Suprapubic skin (tissue), 4 donors: ENCODE measurements around the gene CYTH1. TPM values are rescaled to one million over a fixed set of nuclear protein-coding genes. Genes with fewer than 3 reads are reported as not detected.

Source experiments
- DNase-seq, 2 donors: peaks; one replicate each; pipeline ENCODE4 v3.0.0-alpha.2; 2019; ENCODE audit warnings: low spot score in 2 of 2
- H3K27ac ChIP-seq: fragments of 200-600 bp; sonication (generic); one replicate; pipeline ENCODE4 v1.5.1; 2019
- H3K27me3 ChIP-seq: fragments of 200-600 bp; sonication (generic); one replicate; pipeline ENCODE4 v1.5.1; 2019
- H3K36me3 ChIP-seq: fragments of 200-600 bp; sonication (generic); one replicate; pipeline ENCODE4 v1.5.1; 2019
- H3K4me1 ChIP-seq: fragments of 200-600 bp; sonication (generic); one replicate; pipeline ENCODE4 v1.5.1; 2019
- H3K4me3 ChIP-seq: fragments of 200-600 bp; sonication (generic); one replicate; pipeline ENCODE4 v1.5.1; 2019; ENCODE audit warnings: mild to moderate bottlenecking
- H3K9me3 ChIP-seq: fragments of 200-600 bp; sonication (generic); one replicate; pipeline ENCODE4 v1.5.1; 2019
- EP300 ChIP-seq: sonication (generic); formaldehyde crosslinking; IDR thresholded peaks from one replicate; pipeline ENCODE4 v1.6.1; 2017; ENCODE audit warnings: antibody characterized with exemption
- POLR2A ChIP-seq, 2 donors: fragments of 450-650 bp; IDR thresholded peaks; one replicate each; pipeline ENCODE4 v1.6.1; 2017; ENCODE audit warnings: antibody characterized with exemption in 2 of 2, mild to moderate bottlenecking in 2 of 2, moderate library complexity in 2 of 2
- POLR2AphosphoS5 ChIP-seq, 3 donors: sonication (generic); formaldehyde crosslinking; IDR thresholded peaks; one replicate each; pipeline ENCODE4 v1.6.1; 2017; ENCODE audit warnings: antibody characterized with exemption in 3 of 3
- WGBS: methylation state at CpG from one replicate; pipeline ENCODE4 v1.1.5; 2018; 5-methylcytosine and 5-hydroxymethylcytosine counted together
- total RNA-seq, 4 donors: library from RNA; depleted of rRNA; stranded (reverse); fragments of >200 nt; gene quantifications; one replicate each; pipeline ENCODE4 v1.1.0, GENCODE V29; 2016
- TF ChIP-seq, protein P1 (sequence below), 2 donors: fragments of 200-600 bp in 1 of 2; fragments of 450-650 bp in 1 of 2; sonication (generic) in 1 of 2; IDR thresholded peaks; one replicate each; pipeline ENCODE4 v1.5.1; 2016 to 2019; ENCODE audit warnings: antibody characterized with exemption in 2 of 2, mild to moderate bottlenecking in 1 of 2, moderate library complexity in 1 of 2

Gene CYTH1
- total RNA-seq, 4 donors from 2014 or later: 57.6 to 88.6 (median 74.9) TPM

- WGBS: 91% methylated on average over 8 of the region's 8 CpGs
- no peak for TF ChIP-seq EP300
- TF ChIP-seq POLR2AphosphoS5 (IDR thresholded peaks at IDR 0.05): no peak
- TF ChIP-seq, protein P1, sequence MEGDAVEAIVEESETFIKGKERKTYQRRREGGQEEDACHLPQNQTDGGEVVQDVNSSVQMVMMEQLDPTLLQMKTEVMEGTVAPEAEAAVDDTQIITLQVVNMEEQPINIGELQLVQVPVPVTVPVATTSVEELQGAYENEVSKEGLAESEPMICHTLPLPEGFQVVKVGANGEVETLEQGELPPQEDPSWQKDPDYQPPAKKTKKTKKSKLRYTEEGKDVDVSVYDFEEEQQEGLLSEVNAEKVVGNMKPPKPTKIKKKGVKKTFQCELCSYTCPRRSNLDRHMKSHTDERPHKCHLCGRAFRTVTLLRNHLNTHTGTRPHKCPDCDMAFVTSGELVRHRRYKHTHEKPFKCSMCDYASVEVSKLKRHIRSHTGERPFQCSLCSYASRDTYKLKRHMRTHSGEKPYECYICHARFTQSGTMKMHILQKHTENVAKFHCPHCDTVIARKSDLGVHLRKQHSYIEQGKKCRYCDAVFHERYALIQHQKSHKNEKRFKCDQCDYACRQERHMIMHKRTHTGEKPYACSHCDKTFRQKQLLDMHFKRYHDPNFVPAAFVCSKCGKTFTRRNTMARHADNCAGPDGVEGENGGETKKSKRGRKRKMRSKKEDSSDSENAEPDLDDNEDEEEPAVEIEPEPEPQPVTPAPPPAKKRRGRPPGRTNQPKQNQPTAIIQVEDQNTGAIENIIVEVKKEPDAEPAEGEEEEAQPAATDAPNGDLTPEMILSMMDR (IDR thresholded peaks at IDR 0.05): no peak
- no peak for TF ChIP-seq POLR2A (IDR thresholded peaks at IDR 0.05)
- H3K27ac ChIP-seq: no peak overlapping the region
- H3K4me1 ChIP-seq: no peaks in the 10 kb centered on the region
- no peak overlapping the region for H3K4me3 ChIP-seq
- no peaks in the 10 kb centered on the region for H3K27me3 ChIP-seq
- H3K9me3 ChIP-seq: no peaks in the 10 kb centered on the region
- peaks cover 84% of the 10 kb centered on the region for H3K36me3 ChIP-seq
- no peak for DNase-seq
These were observed 88.6 kb downstream of the CYTH1 start for GRCh38 chr17:78693346-78694083.

DNA sequence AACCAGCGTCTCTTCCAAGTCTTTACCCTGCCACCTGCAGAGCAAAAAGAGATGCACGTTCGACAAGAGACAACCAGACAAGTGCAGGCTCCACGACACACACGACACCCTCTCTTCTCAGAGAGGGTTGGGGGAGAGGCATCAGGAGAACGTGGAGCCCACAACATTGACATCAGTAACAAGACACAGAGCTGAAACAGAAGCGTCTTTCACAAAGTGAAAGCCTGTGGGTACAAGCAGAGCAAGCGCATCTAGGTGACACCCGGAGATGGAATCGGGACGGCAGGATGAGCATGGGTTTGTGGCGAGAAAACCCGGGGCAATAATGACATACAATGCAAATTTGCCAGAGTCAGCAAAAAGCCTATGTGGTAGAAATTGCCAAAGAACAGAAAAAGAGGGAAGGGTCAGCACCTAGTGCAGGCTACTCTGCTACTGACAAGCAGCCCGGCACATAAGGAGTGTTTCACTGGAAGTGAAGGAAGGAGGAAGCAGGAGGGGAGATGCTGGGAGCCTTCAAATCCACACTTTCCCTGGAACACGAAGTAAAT lies 89.5 kb downstream of the CYTH1 start:
- 90% methylated on average over 15 of the region's 15 CpGs for WGBS
- H3K36me3 ChIP-seq: peaks cover 84% of the 10 kb centered on the region
- H3K9me3 ChIP-seq: no peaks in the 10 kb centered on the region
- no peak overlapping the region for H3K27ac ChIP-seq
- H3K4me1 ChIP-seq: no peaks in the 10 kb centered on the region
- H3K27me3 ChIP-seq: no peaks in the 10 kb centered on the region
- no peak for DNase-seq
- TF ChIP-seq POLR2AphosphoS5 (IDR thresholded peaks at IDR 0.05): no peak
- no peak overlapping the region for H3K4me3 ChIP-seq

- 94% methylated on average over 2 of the region's 2 CpGs for WGBS
- Histone ChIP-seq H3K4me1 (no peaks in the 10 kb centered on the region), H3K27ac (no peak overlapping the region), H3K36me3 (peaks cover 79% of the 10 kb centered on the region), H3K9me3 (no peaks in the 10 kb centered on the region), H3K4me3 (no peak overlapping the region), H3K27me3 (no peaks in the 10 kb centered on the region)
- DNase-seq: no peak
- no peak for TF ChIP-seq POLR2AphosphoS5 (IDR thresholded peaks at IDR 0.05)
- TF ChIP-seq, protein P1 (IDR thresholded peaks at IDR 0.05): peak in 1 of 2 donors; percentile 3
These were observed 93.0 kb downstream of the CYTH1 start for GRCh38 chr17:78689029-78689428.

- 90% methylated on average over 7 of the region's 7 CpGs for WGBS
- Histone ChIP-seq H3K9me3 (no peaks in the 10 kb centered on the region), H3K4me3 (no peak overlapping the region), H3K36me3 (peaks cover 76% of the 10 kb centered on the region), H3K4me1 (no peaks in the 10 kb centered on the region), H3K27me3 (no peaks in the 10 kb centered on the region), H3K27ac (no peak overlapping the region)
- no peak for DNase-seq
- TF ChIP-seq POLR2A (IDR thresholded peaks at IDR 0.05) (no peak), EP300 (no peak), POLR2AphosphoS5 (IDR thresholded peaks at IDR 0.05) (no peak)
- TF ChIP-seq, protein P1 (IDR thresholded peaks at IDR 0.05): no peak
These were observed 94.1 kb downstream of the CYTH1 start for GRCh38 chr17:78687944-78688343.

DNA sequence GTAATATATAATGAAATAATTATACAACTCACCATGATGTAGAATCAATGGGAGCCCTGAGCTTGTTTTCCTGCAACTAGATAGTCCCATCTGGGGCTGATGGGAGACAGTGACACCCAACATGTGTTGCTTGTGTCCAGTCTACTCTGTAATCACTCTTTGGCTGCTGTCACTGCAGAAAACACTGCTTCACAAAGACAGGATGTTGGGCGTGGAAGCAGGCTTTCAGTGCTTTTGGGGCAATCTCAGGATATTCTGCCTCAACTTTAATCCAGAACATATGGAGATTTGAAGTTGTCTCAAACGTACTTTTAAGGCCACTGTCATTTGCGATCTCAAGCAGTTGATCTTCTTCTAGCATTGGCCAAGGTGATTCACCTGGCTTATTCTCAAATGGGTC lies 94.9 kb downstream of the CYTH1 start:
- no peak for DNase-seq
- no peak overlapping the region for H3K27ac ChIP-seq
- no peaks in the 10 kb centered on the region for H3K27me3 ChIP-seq
- 81% methylated on average over 3 of the region's 3 CpGs for WGBS
- H3K4me1 ChIP-seq: peaks cover under 1% of the 10 kb centered on the region
- no peaks in the 10 kb centered on the region for H3K9me3 ChIP-seq
- TF ChIP-seq POLR2A (IDR thresholded peaks at IDR 0.05) (no peak), POLR2AphosphoS5 (IDR thresholded peaks at IDR 0.05) (no peak), EP300 (no peak)
- TF ChIP-seq, protein P1 (IDR thresholded peaks at IDR 0.05): no peak
- H3K4me3 ChIP-seq: no peak overlapping the region
- peaks cover 70% of the 10 kb centered on the region for H3K36me3 ChIP-seq
